ENCODE results near the gene SPAG7.

The SPAG7 gene

DNA sequence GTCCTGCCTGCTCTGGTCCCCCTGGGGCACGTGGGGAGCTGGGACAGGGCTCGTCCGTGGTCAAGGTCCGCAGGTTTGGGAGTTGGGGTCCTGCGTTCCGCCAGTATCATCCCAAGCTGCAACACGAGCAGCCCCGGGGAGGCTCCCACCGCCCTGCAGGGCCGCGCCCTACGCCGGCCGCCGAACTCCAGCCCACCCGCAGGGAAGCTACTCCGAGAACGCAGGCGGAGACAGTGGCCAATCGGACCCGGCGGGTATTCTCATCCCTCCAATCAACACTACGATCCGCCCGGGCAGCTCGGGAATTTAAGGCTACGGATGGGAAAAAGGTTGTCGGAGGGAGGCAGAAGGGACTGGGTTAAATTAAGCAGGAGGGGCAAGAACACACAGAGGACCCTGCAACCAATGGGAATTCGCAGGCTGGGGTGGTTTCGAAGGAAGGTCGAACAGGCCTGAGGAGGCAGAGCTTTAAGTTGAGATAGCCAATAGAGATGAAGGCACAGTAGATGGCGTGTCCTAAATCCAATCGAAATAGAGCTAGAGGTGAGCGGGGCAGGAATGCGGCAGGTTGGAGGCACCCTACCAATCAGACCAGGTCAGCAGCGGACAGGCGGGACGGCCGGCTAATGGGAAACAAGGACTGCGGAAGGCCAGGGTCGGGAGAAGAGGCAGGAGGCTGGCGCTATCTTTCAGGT lies 626 bp downstream of the SPAG7 start (continued):
- TF ChIP-seq ZNF473 (tag by site-specific recombination; IDR thresholded peaks at IDR 0.05): no peak
- TF ChIP-seq ZBTB8A (tag by site-specific recombination; IDR thresholded peaks at IDR 0.05): peak; percentile 95
- no peak for TF ChIP-seq ZNF624 (tag by site-specific recombination; IDR thresholded peaks at IDR 0.05)
- no peak; the same call in 1 of the 2 replicates for TF ChIP-seq FEZF1 (tag by site-specific recombination; IDR thresholded peaks at IDR 0.05)
- TF ChIP-seq ZNF16 (tag by site-specific recombination; IDR thresholded peaks at IDR 0.05; ENCODE audit: low read depth): no peak
- TF ChIP-seq, protein P1, sequence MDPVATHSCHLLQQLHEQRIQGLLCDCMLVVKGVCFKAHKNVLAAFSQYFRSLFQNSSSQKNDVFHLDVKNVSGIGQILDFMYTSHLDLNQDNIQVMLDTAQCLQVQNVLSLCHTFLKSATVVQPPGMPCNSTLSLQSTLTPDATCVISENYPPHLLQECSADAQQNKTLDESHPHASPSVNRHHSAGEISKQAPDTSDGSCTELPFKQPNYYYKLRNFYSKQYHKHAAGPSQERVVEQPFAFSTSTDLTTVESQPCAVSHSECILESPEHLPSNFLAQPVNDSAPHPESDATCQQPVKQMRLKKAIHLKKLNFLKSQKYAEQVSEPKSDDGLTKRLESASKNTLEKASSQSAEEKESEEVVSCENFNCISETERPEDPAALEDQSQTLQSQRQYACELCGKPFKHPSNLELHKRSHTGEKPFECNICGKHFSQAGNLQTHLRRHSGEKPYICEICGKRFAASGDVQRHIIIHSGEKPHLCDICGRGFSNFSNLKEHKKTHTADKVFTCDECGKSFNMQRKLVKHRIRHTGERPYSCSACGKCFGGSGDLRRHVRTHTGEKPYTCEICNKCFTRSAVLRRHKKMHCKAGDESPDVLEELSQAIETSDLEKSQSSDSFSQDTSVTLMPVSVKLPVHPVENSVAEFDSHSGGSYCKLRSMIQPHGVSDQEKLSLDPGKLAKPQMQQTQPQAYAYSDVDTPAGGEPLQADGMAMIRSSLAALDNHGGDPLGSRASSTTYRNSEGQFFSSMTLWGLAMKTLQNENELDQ (tag by site-specific recombination; IDR thresholded peaks at IDR 0.05; ENCODE audit: low read depth): no peak
- TF ChIP-seq, protein P2, sequence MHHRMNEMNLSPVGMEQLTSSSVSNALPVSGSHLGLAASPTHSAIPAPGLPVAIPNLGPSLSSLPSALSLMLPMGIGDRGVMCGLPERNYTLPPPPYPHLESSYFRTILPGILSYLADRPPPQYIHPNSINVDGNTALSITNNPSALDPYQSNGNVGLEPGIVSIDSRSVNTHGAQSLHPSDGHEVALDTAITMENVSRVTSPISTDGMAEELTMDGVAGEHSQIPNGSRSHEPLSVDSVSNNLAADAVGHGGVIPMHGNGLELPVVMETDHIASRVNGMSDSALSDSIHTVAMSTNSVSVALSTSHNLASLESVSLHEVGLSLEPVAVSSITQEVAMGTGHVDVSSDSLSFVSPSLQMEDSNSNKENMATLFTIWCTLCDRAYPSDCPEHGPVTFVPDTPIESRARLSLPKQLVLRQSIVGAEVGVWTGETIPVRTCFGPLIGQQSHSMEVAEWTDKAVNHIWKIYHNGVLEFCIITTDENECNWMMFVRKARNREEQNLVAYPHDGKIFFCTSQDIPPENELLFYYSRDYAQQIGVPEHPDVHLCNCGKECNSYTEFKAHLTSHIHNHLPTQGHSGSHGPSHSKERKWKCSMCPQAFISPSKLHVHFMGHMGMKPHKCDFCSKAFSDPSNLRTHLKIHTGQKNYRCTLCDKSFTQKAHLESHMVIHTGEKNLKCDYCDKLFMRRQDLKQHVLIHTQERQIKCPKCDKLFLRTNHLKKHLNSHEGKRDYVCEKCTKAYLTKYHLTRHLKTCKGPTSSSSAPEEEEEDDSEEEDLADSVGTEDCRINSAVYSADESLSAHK (tag by site-specific recombination; IDR thresholded peaks at IDR 0.05): no peak; the same call in 1 of the 2 replicates
- TF ChIP-seq, protein P3, sequence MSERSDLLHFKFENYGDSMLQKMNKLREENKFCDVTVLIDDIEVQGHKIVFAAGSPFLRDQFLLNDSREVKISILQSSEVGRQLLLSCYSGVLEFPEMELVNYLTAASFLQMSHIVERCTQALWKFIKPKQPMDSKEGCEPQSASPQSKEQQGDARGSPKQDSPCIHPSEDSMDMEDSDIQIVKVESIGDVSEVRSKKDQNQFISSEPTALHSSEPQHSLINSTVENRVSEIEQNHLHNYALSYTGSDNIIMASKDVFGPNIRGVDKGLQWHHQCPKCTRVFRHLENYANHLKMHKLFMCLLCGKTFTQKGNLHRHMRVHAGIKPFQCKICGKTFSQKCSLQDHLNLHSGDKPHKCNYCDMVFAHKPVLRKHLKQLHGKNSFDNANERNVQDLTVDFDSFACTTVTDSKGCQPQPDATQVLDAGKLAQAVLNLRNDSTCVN (tag by site-specific recombination; optimal IDR thresholded peaks at IDR 0.05): peak; percentile 36
- TF ChIP-seq YY2 (tag by site-specific recombination; IDR thresholded peaks at IDR 0.05): no peak
- TF ChIP-seq, protein P4, sequence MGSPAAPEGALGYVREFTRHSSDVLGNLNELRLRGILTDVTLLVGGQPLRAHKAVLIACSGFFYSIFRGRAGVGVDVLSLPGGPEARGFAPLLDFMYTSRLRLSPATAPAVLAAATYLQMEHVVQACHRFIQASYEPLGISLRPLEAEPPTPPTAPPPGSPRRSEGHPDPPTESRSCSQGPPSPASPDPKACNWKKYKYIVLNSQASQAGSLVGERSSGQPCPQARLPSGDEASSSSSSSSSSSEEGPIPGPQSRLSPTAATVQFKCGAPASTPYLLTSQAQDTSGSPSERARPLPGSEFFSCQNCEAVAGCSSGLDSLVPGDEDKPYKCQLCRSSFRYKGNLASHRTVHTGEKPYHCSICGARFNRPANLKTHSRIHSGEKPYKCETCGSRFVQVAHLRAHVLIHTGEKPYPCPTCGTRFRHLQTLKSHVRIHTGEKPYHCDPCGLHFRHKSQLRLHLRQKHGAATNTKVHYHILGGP (tag by site-specific recombination; IDR thresholded peaks at IDR 0.05): no peak
- TF ChIP-seq ZNF324 (tag by site-specific recombination; IDR thresholded peaks at IDR 0.05): no peak
- TF ChIP-seq ZNF311 (tag by site-specific recombination; IDR thresholded peaks at IDR 0.05; ENCODE audit: borderline replicate concordance): no peak
- no peak for TF ChIP-seq CTCF (tag by site-specific recombination; IDR thresholded peaks at IDR 0.05)
- no peak for TF ChIP-seq MEIS1 (CRISPR knock-in tag; IDR thresholded peaks at IDR 0.05; ENCODE audit: borderline replicate concordance)
- no peak for TF ChIP-seq ZNF10 (tag by site-specific recombination; IDR thresholded peaks at IDR 0.05)
- TF ChIP-seq MYNN (tag by site-specific recombination; IDR thresholded peaks at IDR 0.05; ENCODE audit: borderline replicate concordance): no peak
- peak; percentile 38; the same call in 1 of the 2 replicates for TF ChIP-seq ZBTB21 (tag by site-specific recombination; IDR thresholded peaks at IDR 0.05)
- TF ChIP-seq GLI4 (tag by site-specific recombination; IDR thresholded peaks at IDR 0.05): 0 out of 2 replicates have a peak, but pooled peaks have one; percentile 8
- peak; percentile 67; the same call in 1 of the 2 replicates for TF ChIP-seq ZBTB20 (tag by site-specific recombination; IDR thresholded peaks at IDR 0.05)
